ENCODE results near the gene AMN1.
A peak's percentile ranks its signal among the peaks of the same experiment; 100 is the strongest.
"Not testable (repeated sequence)": the region's sequence is repeated elsewhere in the genome, so short reads cannot be mapped to it uniquely, and the experiment has no call there.

AMN1 gene

GRCh38 chr12:31765931-31766330, 37.1 kb upstream of the AMN1 start:
- TF ChIP-seq CTCF (conservative IDR thresholded peaks at IDR 0.05; ENCODE audit: low read depth), result no peak
- ChIA-PET POLR2A (ENCODE audit: low non-redundant PET) (no interaction called here), CTCF (no interaction called here)
- DNase-seq (ENCODE audit: low spot score), result no peak
- H3K27ac ChIP-seq, result no peak overlapping the region

GRCh38 chr12:31759632-31760459, 31.0 kb upstream of the AMN1 start:
- DNase-seq (ENCODE audit: low spot score), result no peak
- POLR2A ChIA-PET (ENCODE audit: low non-redundant PET), result interaction anchor here (0.6 kb wide), 1 partner anchor 1137 kb away, joined by 3 read pairs; no protein-coding TSS in a partner anchor
- no peak for TF ChIP-seq CTCF (conservative IDR thresholded peaks at IDR 0.05; ENCODE audit: low read depth)
- no peak overlapping the region for H3K27ac ChIP-seq
- CTCF ChIA-PET, result interaction anchor here (0.6 kb wide), 1 partner anchor 35 kb away, joined by 3 read pairs; no protein-coding TSS in a partner anchor

- DNase-seq (ENCODE audit: low spot score); CTCF ChIA-PET; POLR2A ChIA-PET (ENCODE audit: low non-redundant PET): not testable (repeated sequence)
- peak overlapping the region; percentile 70 for H3K27ac ChIP-seq
Measured at GRCh38 chr12:31758297-31758696, 29.5 kb upstream of the AMN1 start.

GRCh38 chr12:31756977-31757420, 28.2 kb upstream of the AMN1 start:
- H3K27ac ChIP-seq, result peak overlapping the region; percentile 70
- ChIA-PET POLR2A (ENCODE audit: low non-redundant PET) (no interaction called here), CTCF (interaction anchor here (0.5 kb wide), 1 partner anchor 29 kb away, joined by 3 read pairs; no protein-coding TSS in a partner anchor)
- no peak for TF ChIP-seq CTCF (conservative IDR thresholded peaks at IDR 0.05; ENCODE audit: low read depth)
- DNase-seq (ENCODE audit: low spot score), result peak; percentile 45

GRCh38 chr12:31752450-31752849, 23.6 kb upstream of the AMN1 start:
- no peak for TF ChIP-seq CTCF (conservative IDR thresholded peaks at IDR 0.05; ENCODE audit: low read depth)
- ChIA-PET CTCF (no interaction called here), POLR2A (ENCODE audit: low non-redundant PET) (no interaction called here)
- no peak overlapping the region for H3K27ac ChIP-seq
- DNase-seq (ENCODE audit: low spot score), result no peak

GRCh38 chr12:31751085-31751484, 22.3 kb upstream of the AMN1 start:
- H3K27ac ChIP-seq, result no peak overlapping the region
- CTCF ChIA-PET, result no interaction called here
- POLR2A ChIA-PET (ENCODE audit: low non-redundant PET), result no interaction called here
- DNase-seq (ENCODE audit: low spot score), result no peak
- no peak for TF ChIP-seq CTCF (conservative IDR thresholded peaks at IDR 0.05; ENCODE audit: low read depth)

- ChIA-PET POLR2A (ENCODE audit: low non-redundant PET) (no interaction called here), CTCF (no interaction called here)
- DNase-seq (ENCODE audit: low spot score), result no peak
- H3K27ac ChIP-seq, result no peak overlapping the region
- TF ChIP-seq CTCF (conservative IDR thresholded peaks at IDR 0.05; ENCODE audit: low read depth), result no peak
Measured at GRCh38 chr12:31750747-31751039, 21.9 kb upstream of the AMN1 start.
